Mucosa of rectum (tissue), 2 donors: ENCODE results near the gene PGLYRP2.

Experiments used
- H3K27ac ChIP-seq, 2 donors: one replicate each; pipeline ENCODE4 v1.7.0; 2013; ENCODE audit warnings: inconsistent platforms in 2 of 2, low read depth in 2 of 2, low read length in 2 of 2
- H3K27me3 ChIP-seq, 2 donors: one replicate each; pipeline ENCODE4 v1.7.0; 2013; ENCODE audit warnings: low read length in 2 of 2; ENCODE audit not compliant: control insufficient read depth in 2 of 2, insufficient read depth in 2 of 2
- H3K36me3 ChIP-seq, 2 donors: one replicate each; pipeline ENCODE4 v1.7.0; 2013; ENCODE audit warnings: low read length in 2 of 2; ENCODE audit not compliant: control insufficient read depth in 2 of 2, insufficient read depth in 2 of 2
- H3K4me1 ChIP-seq, 2 donors: one replicate each; pipeline ENCODE4 v1.7.0; 2013; ENCODE audit warnings: low read length in 2 of 2, mild to moderate bottlenecking in 1 of 2; ENCODE audit not compliant: control insufficient read depth in 2 of 2, insufficient read depth in 2 of 2
- H3K4me3 ChIP-seq, 2 donors: one replicate each; pipeline ENCODE4 v1.7.0; 2013; ENCODE audit warnings: low read length in 2 of 2
- H3K9ac ChIP-seq, 2 donors: one replicate each; pipeline ENCODE4 v1.7.0; 2013; ENCODE audit warnings: low read length in 2 of 2, low read depth in 1 of 2, mild to moderate bottlenecking in 1 of 2
- H3K9me3 ChIP-seq, 2 donors: one replicate each; pipeline ENCODE4 v1.7.0; 2013; ENCODE audit warnings: low read length in 2 of 2; ENCODE audit not compliant: control insufficient read depth in 2 of 2
- donor health status: healthy.
- donor health status: Normal muscosa, but diverticular disease.

Gene PGLYRP2

GRCh38 chr19:15508035-15508710 lies 28.9 kb upstream of the PGLYRP2 start, which contains the start of gene CYP4F22:
CYP4F22 (plus strand) TSS chr19:15508525; CDS start chr19:15525337, 16,812 bp downstream.
- H3K27ac ChIP-seq, result no peak within 1 kb of the TSS
- H3K9ac ChIP-seq, result no peak within 1 kb of the TSS
- peaks cover 20 to 22% of the 10 kb centered on the region in 2 donors for H3K27me3 ChIP-seq
- H3K9me3 ChIP-seq, result no peaks in the 10 kb centered on the region
- H3K4me3 ChIP-seq, result no peak within 1 kb of the TSS
- H3K36me3 ChIP-seq, result no peaks in the 10 kb centered on the region
- no peaks in the 10 kb centered on the region for H3K4me1 ChIP-seq

DNA sequence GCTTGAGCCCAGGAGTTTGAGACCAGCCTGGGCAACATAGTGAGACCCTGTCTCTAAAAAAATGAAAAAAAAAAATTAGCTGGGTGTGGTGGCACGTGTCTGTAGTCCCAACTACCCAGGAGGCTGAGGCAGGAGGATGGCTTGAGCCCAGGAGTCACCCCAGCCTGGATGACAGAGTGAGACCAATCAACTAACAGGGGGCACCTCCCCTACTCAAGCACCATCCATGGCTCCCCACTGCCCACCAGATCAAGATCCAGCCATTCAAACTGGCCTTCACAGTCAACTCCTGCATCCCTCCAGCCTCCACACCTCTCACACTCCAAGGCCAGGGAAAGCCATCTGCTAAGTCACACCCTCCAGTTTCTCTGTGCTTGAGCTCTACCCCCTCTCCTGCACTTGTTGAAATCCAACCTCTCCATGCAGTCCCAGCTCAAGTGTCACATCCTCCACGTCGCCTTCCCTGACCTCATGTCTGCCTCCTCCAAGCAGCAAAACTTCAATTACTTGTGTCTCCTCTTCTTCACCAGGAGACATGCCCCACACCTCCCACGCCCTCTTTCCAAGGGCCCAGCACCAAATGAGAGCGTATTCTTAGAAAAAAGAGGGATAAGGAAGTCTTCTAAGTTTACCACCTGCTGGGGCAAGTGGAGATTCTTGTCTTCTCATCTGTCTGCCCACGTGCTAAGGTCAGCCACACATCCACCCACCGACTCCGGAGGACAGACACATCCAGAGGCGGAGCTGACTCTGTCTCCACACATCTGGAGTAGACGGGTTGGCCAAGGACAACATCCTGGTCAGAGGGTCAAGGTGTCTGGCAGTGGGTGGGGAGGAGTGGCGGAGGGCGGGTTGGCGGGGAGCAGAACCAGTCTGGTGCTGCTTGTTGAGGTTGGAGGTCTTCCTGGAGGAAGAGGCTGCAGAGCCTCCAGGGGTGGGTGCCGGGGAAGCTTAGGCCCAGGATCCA lies 28.1 kb upstream of the PGLYRP2 start:
- Histone ChIP-seq H3K4me3 (no peak overlapping the region), H3K27ac (no peak overlapping the region), H3K9ac (no peak overlapping the region), H3K27me3 (peaks cover 21 to 22% of the 10 kb centered on the region in 2 donors), H3K9me3 (no peaks in the 10 kb centered on the region), H3K36me3 (no peaks in the 10 kb centered on the region), H3K4me1 (no peaks in the 10 kb centered on the region)

- Histone ChIP-seq H3K27ac (no peak overlapping the region), H3K4me1 (no peaks in the 10 kb centered on the region), H3K9ac (no peak overlapping the region), H3K36me3 (no peaks in the 10 kb centered on the region), H3K9me3 (no peaks in the 10 kb centered on the region), H3K4me3 (no peak overlapping the region), H3K27me3 (peaks cover 19 to 22% of the 10 kb centered on the region in 2 donors)
These were observed 26.8 kb upstream of the PGLYRP2 start for GRCh38 chr19:15506074-15506571.

DNA sequence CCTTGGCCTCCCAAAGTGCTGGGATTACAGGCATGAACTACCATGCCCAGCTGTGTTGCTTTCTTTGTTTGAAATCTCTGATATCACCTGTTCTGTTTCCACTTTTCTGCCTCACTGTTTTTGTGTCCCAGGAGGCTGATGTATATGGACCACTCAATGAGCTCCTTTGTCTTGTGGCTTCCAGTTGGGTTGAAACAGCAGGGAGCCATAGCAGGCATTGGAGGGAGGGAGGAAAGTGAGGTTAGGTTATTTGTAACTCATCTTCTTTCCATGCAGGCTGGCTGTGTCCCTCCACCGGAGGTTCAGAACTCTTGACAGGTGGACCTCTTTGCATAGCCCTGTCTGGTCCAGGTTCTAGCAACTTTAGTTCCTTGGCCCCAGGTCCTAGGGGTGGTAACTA lies 23.0 kb upstream of the PGLYRP2 start:
- Histone ChIP-seq H3K27me3 (peaks cover 6 to 8% of the 10 kb centered on the region in 2 donors), H3K36me3 (no peaks in the 10 kb centered on the region), H3K9me3 (no peaks in the 10 kb centered on the region), H3K4me3 (no peak overlapping the region), H3K9ac (no peak overlapping the region), H3K4me1 (no peaks in the 10 kb centered on the region), H3K27ac (no peak overlapping the region)

DNA sequence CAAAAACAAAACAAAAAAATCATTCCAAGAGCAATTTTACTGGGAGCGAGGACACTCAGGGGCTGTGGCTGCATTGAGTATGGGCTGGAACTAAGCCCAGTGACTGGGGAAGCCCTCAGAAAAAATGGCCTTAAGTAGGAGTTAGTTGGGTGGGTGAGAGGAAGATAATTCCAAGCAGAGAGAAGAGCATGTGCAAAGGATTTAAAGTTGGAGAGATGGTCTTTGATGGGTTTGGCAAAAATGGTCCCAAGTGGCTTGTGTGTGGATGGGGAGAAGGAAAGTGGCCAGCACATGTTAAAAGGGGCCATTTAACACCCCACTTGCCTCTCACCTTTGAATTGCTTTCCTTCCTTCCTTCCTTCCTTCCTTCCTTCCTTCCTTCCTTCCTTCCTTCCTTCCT lies 22.3 kb upstream of the PGLYRP2 start:
- Histone ChIP-seq H3K27me3 (peaks cover 4 to 5% of the 10 kb centered on the region in 2 donors), H3K4me3 (no peak overlapping the region), H3K27ac (no peak overlapping the region), H3K9ac (no peak overlapping the region), H3K36me3 (no peaks in the 10 kb centered on the region), H3K9me3 (no peaks in the 10 kb centered on the region), H3K4me1 (no peaks in the 10 kb centered on the region)

GRCh38 chr19:15498910-15499309 lies 19.6 kb upstream of the PGLYRP2 start:
- H3K4me1 ChIP-seq, result no peaks in the 10 kb centered on the region
- H3K36me3 ChIP-seq, result no peaks in the 10 kb centered on the region
- no peak overlapping the region for H3K27ac ChIP-seq
- peaks cover 0 to 2% of the 10 kb centered on the region in 2 donors for H3K27me3 ChIP-seq
- no peak overlapping the region for H3K4me3 ChIP-seq
- H3K9me3 ChIP-seq, result no peaks in the 10 kb centered on the region
- no peak overlapping the region for H3K9ac ChIP-seq

GRCh38 chr19:15498156-15498858 lies 19.0 kb upstream of the PGLYRP2 start:
- peaks cover 0 to 2% of the 10 kb centered on the region in 2 donors for H3K27me3 ChIP-seq
- no peaks in the 10 kb centered on the region for H3K36me3 ChIP-seq
- no peaks in the 10 kb centered on the region for H3K9me3 ChIP-seq
- no peaks in the 10 kb centered on the region for H3K4me1 ChIP-seq
- H3K9ac ChIP-seq, result no peak overlapping the region
- H3K4me3 ChIP-seq, result no peak overlapping the region
- H3K27ac ChIP-seq, result no peak overlapping the region

DNA sequence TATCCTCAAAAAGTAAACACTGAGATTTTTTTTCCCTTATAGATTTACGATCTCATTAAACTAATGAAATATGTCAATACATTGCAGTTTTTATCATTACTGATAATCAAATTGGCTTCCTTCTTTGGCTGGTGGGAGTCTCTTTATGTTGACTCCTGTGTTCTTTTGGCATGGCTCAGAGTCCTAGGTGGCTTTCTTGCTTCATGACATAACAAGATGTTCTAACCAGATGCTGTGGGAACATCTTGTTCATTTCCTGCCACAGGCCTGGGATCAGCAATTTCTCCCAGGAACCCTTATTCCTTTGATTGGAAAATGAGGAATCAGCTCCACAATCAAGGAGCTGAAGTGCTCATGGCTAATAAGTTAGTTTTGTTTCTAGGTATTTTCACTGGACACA lies 15.8 kb upstream of the PGLYRP2 start:
- Histone ChIP-seq H3K27ac (no peak overlapping the region), H3K9ac (no peak overlapping the region), H3K9me3 (no peaks in the 10 kb centered on the region), H3K4me3 (no peak overlapping the region), H3K4me1 (no peaks in the 10 kb centered on the region), H3K27me3 (no peaks in the 10 kb centered on the region), H3K36me3 (no peaks in the 10 kb centered on the region)

DNA sequence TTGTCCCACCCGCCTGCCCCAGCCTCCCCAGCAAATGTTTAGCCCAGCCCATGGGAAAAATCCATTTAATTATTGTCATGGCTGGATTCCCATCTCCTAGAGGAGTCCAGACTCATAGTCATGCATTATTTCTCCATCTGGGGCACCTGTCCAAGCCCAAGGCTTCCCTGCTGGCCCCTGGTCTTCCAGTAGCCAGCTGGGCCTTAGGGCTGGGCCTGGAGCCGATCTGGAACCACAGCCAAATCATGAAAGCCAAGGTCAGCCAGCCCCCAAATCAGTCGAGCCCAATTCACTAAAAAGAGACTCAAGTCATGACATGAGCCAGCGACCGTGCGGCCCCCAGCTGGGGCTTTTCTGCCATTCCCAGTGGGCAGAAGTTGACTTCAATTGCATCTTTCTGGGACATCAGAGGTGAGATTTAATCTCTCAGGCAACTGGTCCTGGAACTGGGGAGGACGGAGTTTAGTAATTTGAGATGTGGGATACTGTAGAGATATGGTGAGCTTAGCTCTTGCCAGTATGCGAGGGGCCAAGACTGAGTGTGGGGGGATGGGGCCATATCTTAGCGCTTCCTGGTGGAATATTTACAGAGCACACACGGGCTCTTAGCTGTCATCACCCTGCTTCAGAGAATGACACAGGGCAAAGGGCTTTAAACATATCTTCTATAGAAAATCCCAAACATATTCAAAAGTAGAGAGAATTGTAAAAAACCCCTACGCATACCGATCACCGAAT lies 9.4 kb upstream of the PGLYRP2 start:
- Histone ChIP-seq H3K4me1 (no peaks in the 10 kb centered on the region), H3K36me3 (no peaks in the 10 kb centered on the region), H3K4me3 (no peak overlapping the region), H3K27ac (no peak overlapping the region), H3K27me3 (no peaks in the 10 kb centered on the region), H3K9me3 (no peaks in the 10 kb centered on the region), H3K9ac (no peak overlapping the region)
